Neural progenitor cell (in vitro differentiated cells): ENCODE measurements around the gene CTDSP2. TPM values are rescaled to one million over a fixed set of nuclear protein-coding genes. Genes with fewer than 3 reads are reported as not detected.

ENCODE experiments used
- DNase-seq: peaks from one replicate; pipeline ENCODE4 v3.0.0-alpha.2; 2016; ENCODE audit warnings: low spot score
- H2AFZ ChIP-seq: fragments of 200-600 bp; sonication (generic); replicated peaks from 2 replicates; pipeline ENCODE4 v1.6.1; 2016; ENCODE audit warnings: antibody characterized with exemption
- H3F3A ChIP-seq: fragments of 200-600 bp; sonication (generic); 2 replicates; pipeline ENCODE4 v1.6.1; 2016; ENCODE audit warnings: antibody characterized with exemption, low read depth
- H3K27ac ChIP-seq: fragments of 200-600 bp; sonication (generic); 2 replicates; pipeline ENCODE4 v1.5.1; 2016; ENCODE audit warnings: mild to moderate bottlenecking
- H3K27me3 ChIP-seq: fragments of 200-600 bp; sonication (generic); 2 replicates; pipeline ENCODE4 v1.6.1; 2016; ENCODE audit warnings: mild to moderate bottlenecking, moderate library complexity
- H3K36me3 ChIP-seq: fragments of 200-600 bp; sonication (generic); 2 replicates; pipeline ENCODE4 v1.5.1; 2016
- H3K4me1 ChIP-seq: fragments of 200-600 bp; sonication (generic); 2 replicates; pipeline ENCODE4 v1.6.1; 2016; ENCODE audit warnings: mixed run types
- H3K4me2 ChIP-seq: fragments of 200-600 bp; sonication (generic); 2 replicates; pipeline ENCODE4 v1.6.1; 2016
- H3K4me3 ChIP-seq: fragments of 200-600 bp; sonication (generic); 2 replicates; pipeline ENCODE4 v1.5.1; 2016
- H3K79me2 ChIP-seq: fragments of 200-600 bp; sonication (generic); 2 replicates; pipeline ENCODE4 v1.6.1; 2016; ENCODE audit warnings: low read depth
- H3K9ac ChIP-seq: fragments of 200-600 bp; sonication (generic); 2 replicates; pipeline ENCODE4 v1.6.1; 2016
- H3K9me3 ChIP-seq: fragments of 200-600 bp; sonication (generic); 2 replicates; pipeline ENCODE4 v1.5.1; 2016; ENCODE audit warnings: low read depth
- H4K20me1 ChIP-seq: fragments of 200-600 bp; sonication (generic); 2 replicates; pipeline ENCODE4 v1.6.1; 2016; ENCODE audit warnings: low read depth
- H3K27ac Mint-ChIP-seq: 3 replicates; pipeline ENCODE4 v1.8.0; 2021; ENCODE audit warnings: mixed read lengths
- H3K27me3 Mint-ChIP-seq: 2 replicates; pipeline ENCODE4 v1.8.0; 2022; ENCODE audit warnings: low read depth, mild to moderate bottlenecking, inconsistent platforms, moderate library complexity, mixed read lengths; ENCODE audit not compliant: insufficient read depth
- H3K36me3 Mint-ChIP-seq: 3 replicates; pipeline ENCODE4 v1.8.0; 2021; ENCODE audit warnings: mixed read lengths
- H3K4me1 Mint-ChIP-seq: 3 replicates; pipeline ENCODE4 v1.8.0; 2021; ENCODE audit warnings: mixed read lengths
- H3K4me3 Mint-ChIP-seq: 3 replicates; pipeline ENCODE4 v1.8.0; 2021; ENCODE audit warnings: mild to moderate bottlenecking, moderate library complexity, mixed read lengths
- H3K9me3 Mint-ChIP-seq: 3 replicates; pipeline ENCODE4 v1.8.0; 2020; ENCODE audit warnings: mixed read lengths
- EZH2 ChIP-seq: fragments of 200-600 bp; sonication (generic); IDR thresholded peaks from 2 replicates; pipeline ENCODE4 v1.6.1; 2017; ENCODE audit warnings: antibody characterized with exemption, mild to moderate bottlenecking, moderate library complexity
- EZH2phosphoT487 ChIP-seq: fragments of 200-600 bp; sonication (generic); IDR thresholded peaks from 2 replicates; pipeline ENCODE4 v1.6.1; 2017; ENCODE audit warnings: antibody characterized with exemption
- total RNA-seq: library from RNA; depleted of rRNA; stranded (reverse); fragments of >200 nt; gene quantifications from 2 replicates; pipeline ENCODE4 v1.2.3, GENCODE V29; 2015; ENCODE audit warnings: low replicate concordance
- TF ChIP-seq, protein P1 (sequence below): fragments of 200-600 bp; sonication (generic); IDR thresholded peaks from 2 replicates; pipeline ENCODE4 v1.5.1; 2017; ENCODE audit warnings: antibody characterized with exemption, mild to moderate bottlenecking

CTDSP2 gene, protein sequence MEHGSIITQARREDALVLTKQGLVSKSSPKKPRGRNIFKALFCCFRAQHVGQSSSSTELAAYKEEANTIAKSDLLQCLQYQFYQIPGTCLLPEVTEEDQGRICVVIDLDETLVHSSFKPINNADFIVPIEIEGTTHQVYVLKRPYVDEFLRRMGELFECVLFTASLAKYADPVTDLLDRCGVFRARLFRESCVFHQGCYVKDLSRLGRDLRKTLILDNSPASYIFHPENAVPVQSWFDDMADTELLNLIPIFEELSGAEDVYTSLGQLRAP
- total RNA-seq: 43.6 and 73.2 TPM in 2 replicates

GRCh38 chr12:57846577-57847319 lies at the start of gene CTDSP2:
TSS of gene CTDSP2 (minus strand) at chr12:57846729. CDS start at chr12:57846435, 294 bp downstream.
- no peaks in the 10 kb centered on the region for H3K9me3 Mint-ChIP-seq
- no peaks in the 10 kb centered on the region for H3K36me3 Mint-ChIP-seq
- peak within 1 kb of the TSS; percentile 98 for H2AFZ ChIP-seq
- peaks cover 45% of the 10 kb centered on the region for H3K79me2 ChIP-seq
- peak within 1 kb of the TSS; percentile 98 for H3K9ac ChIP-seq
- H3K27ac Mint-ChIP-seq: peak within 1 kb of the TSS; percentile 93
- H3K4me3 ChIP-seq: peak within 1 kb of the TSS; percentile 95
- peaks cover 46% of the 10 kb centered on the region for H3F3A ChIP-seq
- DNase-seq: peak; percentile 99
- H3K4me2 ChIP-seq: peak within 1 kb of the TSS; percentile 80
- H3K4me1 Mint-ChIP-seq: peaks cover 48% of the 10 kb centered on the region
- H3K36me3 ChIP-seq: no peaks in the 10 kb centered on the region
- H4K20me1 ChIP-seq: peaks cover 42% of the 10 kb centered on the region
- no peaks in the 10 kb centered on the region for H3K9me3 ChIP-seq
- peak within 1 kb of the TSS; percentile 92 for H3K4me3 Mint-ChIP-seq
- peaks cover 37% of the 10 kb centered on the region for H3K4me1 ChIP-seq
- TF ChIP-seq EZH2phosphoT487: no peak
- no peak for TF ChIP-seq EZH2
- TF ChIP-seq, protein P1, sequence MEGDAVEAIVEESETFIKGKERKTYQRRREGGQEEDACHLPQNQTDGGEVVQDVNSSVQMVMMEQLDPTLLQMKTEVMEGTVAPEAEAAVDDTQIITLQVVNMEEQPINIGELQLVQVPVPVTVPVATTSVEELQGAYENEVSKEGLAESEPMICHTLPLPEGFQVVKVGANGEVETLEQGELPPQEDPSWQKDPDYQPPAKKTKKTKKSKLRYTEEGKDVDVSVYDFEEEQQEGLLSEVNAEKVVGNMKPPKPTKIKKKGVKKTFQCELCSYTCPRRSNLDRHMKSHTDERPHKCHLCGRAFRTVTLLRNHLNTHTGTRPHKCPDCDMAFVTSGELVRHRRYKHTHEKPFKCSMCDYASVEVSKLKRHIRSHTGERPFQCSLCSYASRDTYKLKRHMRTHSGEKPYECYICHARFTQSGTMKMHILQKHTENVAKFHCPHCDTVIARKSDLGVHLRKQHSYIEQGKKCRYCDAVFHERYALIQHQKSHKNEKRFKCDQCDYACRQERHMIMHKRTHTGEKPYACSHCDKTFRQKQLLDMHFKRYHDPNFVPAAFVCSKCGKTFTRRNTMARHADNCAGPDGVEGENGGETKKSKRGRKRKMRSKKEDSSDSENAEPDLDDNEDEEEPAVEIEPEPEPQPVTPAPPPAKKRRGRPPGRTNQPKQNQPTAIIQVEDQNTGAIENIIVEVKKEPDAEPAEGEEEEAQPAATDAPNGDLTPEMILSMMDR: no peak
- H3K27ac ChIP-seq: peak within 1 kb of the TSS; percentile 100
- peaks cover 12% of the 10 kb centered on the region for H3K27me3 Mint-ChIP-seq
- peaks cover 6% of the 10 kb centered on the region for H3K27me3 ChIP-seq

- H3K79me2 ChIP-seq: no peaks in the 10 kb centered on the region
- peak overlapping the region; percentile 83 for H3K4me3 Mint-ChIP-seq
- H3K27me3 ChIP-seq: no peaks in the 10 kb centered on the region
- peaks cover 13% of the 10 kb centered on the region for H3K27me3 Mint-ChIP-seq
- H3K9me3 Mint-ChIP-seq: peaks cover 3% of the 10 kb centered on the region
- DNase-seq: peak; percentile 20
- peak overlapping the region; percentile 74 for H2AFZ ChIP-seq
- H3K4me1 ChIP-seq: peaks cover 49% of the 10 kb centered on the region
- H4K20me1 ChIP-seq: no peaks in the 10 kb centered on the region
- H3K9me3 ChIP-seq: no peaks in the 10 kb centered on the region
- peak overlapping the region; percentile 86 for H3K4me2 ChIP-seq
- TF ChIP-seq, protein P1: no peak
- H3K27ac Mint-ChIP-seq: peak overlapping the region; percentile 95
- H3F3A ChIP-seq: peaks cover 32% of the 10 kb centered on the region
- H3K4me1 Mint-ChIP-seq: peaks cover 53% of the 10 kb centered on the region
- H3K36me3 Mint-ChIP-seq: no peaks in the 10 kb centered on the region
- no peak overlapping the region for H3K9ac ChIP-seq
- no peaks in the 10 kb centered on the region for H3K36me3 ChIP-seq
- no peak overlapping the region for H3K27ac ChIP-seq
- peak overlapping the region; percentile 39 for H3K4me3 ChIP-seq
Observed at GRCh38 chr12:57896115-57896433, 49.5 kb upstream of the CTDSP2 start.

DNA sequence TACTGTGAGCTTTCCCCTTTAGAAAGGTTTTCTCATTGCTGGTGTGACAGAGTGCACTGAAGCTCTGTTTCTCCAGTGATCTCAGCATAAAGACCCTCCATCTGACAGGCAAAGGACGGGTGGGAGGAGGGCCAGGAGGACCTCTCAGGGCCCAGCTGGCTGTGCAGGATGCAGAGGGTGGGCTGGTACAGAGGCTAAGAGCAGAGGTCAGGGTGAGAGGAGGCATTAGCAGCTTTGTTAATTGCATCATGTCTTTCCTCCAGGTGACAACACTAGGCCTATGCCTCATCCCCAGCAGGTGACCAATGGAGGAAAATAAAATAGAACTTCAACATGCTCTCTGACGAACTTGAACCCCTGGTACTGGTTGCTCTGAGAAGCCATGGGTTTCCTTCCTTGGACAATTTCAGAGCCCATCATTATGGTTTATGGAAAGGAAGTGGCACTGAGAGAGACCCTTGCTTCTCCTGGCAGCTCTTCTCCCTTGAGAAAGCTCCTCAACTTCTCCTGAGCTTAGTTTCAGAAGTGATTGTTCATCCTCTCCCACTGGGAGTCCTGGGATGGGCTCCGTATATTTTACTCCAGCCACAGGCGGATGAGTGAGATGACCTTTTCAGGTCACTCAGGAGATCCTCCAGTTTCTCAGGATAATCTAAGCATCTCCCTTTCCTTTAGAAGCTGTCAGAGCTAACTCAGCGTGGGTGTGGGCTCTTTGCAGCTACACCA lies 49.0 kb upstream of the CTDSP2 start:
- Histone ChIP-seq H4K20me1 (no peaks in the 10 kb centered on the region), H3K4me3 (peak overlapping the region; percentile 39), H3K4me1 (peaks cover 49% of the 10 kb centered on the region), H3K4me2 (peak overlapping the region; percentile 86), H3K27me3 (no peaks in the 10 kb centered on the region), H3K36me3 (no peaks in the 10 kb centered on the region), H3K79me2 (no peaks in the 10 kb centered on the region), H2AFZ (no peak overlapping the region), H3K27ac (no peak overlapping the region), H3F3A (peaks cover 32% of the 10 kb centered on the region), H3K9me3 (no peaks in the 10 kb centered on the region), H3K9ac (no peak overlapping the region)
- Mint-ChIP-seq H3K36me3 (no peaks in the 10 kb centered on the region), H3K4me3 (peak overlapping the region; percentile 83), H3K4me1 (peaks cover 53% of the 10 kb centered on the region), H3K9me3 (peaks cover 3% of the 10 kb centered on the region), H3K27ac (peak overlapping the region; percentile 95), H3K27me3 (peaks cover 13% of the 10 kb centered on the region)
- no peak for DNase-seq
- TF ChIP-seq, protein P1: no peak
- TF ChIP-seq EZH2phosphoT487: no peak
- no peak for TF ChIP-seq EZH2
